SK-N-SH treated with all-trans-retinoic acid at 6 μM for 48 hours (cell line): ENCODE data around the gene CFP.

Experiments used
- ARNTL ChIP-seq: fragments of 450-650 bp; formaldehyde crosslinking; IDR thresholded peaks from 2 replicates; pipeline ENCODE4 v1.5.0; 2020; ENCODE audit warnings: low read depth, mild to moderate bottlenecking, moderate library complexity, borderline replicate concordance
- ISL1 ChIP-seq: fragments of 250-450 bp; sonication (Bioruptor Pico); IDR thresholded peaks from 2 replicates; pipeline ENCODE4 v2.1.2; 2022; ENCODE audit warnings: mild to moderate bottlenecking, moderate library complexity
- OSR1 ChIP-seq: fragments of 250-450 bp; sonication (Bioruptor Pico); IDR thresholded peaks from 2 replicates; pipeline ENCODE4 v1.8.0; 2022; ENCODE audit warnings: moderate library complexity, mild to moderate bottlenecking, inconsistent platforms
- PPARA ChIP-seq: fragments of 250-450 bp; sonication (Bioruptor Pico); IDR thresholded peaks from 2 replicates; pipeline ENCODE4 v1.5.0; 2020; ENCODE audit warnings: mild to moderate bottlenecking, borderline replicate concordance
- RARB ChIP-seq: fragments of 250-450 bp; sonication (Bioruptor Pico); IDR thresholded peaks from 2 replicates; pipeline ENCODE4 v1.8.0; 2021; ENCODE audit warnings: mild to moderate bottlenecking, moderate library complexity
- SNAI2 ChIP-seq: fragments of 250-450 bp; sonication (Bioruptor Pico); IDR thresholded peaks from 2 replicates; pipeline ENCODE4 v1.5.0; 2020; ENCODE audit warnings: mild to moderate bottlenecking, moderate library complexity
- TCF4 ChIP-seq: fragments of 250-450 bp; sonication (Bioruptor Pico); IDR thresholded peaks from 2 replicates; pipeline ENCODE4 v1.8.0; 2021; ENCODE audit warnings: mild to moderate bottlenecking, moderate library complexity, borderline replicate concordance
- ZFP3 ChIP-seq: fragments of 250-450 bp; sonication (Bioruptor Pico); IDR thresholded peaks from 2 replicates; pipeline ENCODE4 v1.5.0; 2020; ENCODE audit warnings: mild to moderate bottlenecking, moderate library complexity
- ZFP30 ChIP-seq: fragments of 450-650 bp; formaldehyde crosslinking; IDR thresholded peaks from 2 replicates; pipeline ENCODE4 v1.5.0; 2022; ENCODE audit warnings: mild to moderate bottlenecking, moderate library complexity
- TF ChIP-seq, protein P1 (sequence below): fragments of 250-450 bp; sonication (Bioruptor Pico); IDR thresholded peaks from 2 replicates; pipeline ENCODE4 v1.8.0; 2020; ENCODE audit warnings: mild to moderate bottlenecking, moderate library complexity, borderline replicate concordance
- TF ChIP-seq, protein P2 (sequence below): fragments of 250-450 bp; sonication (Bioruptor Pico); IDR thresholded peaks from 2 replicates; pipeline ENCODE4 v1.5.1; 2021; ENCODE audit warnings: mild to moderate bottlenecking, moderate library complexity
- TF ChIP-seq, protein P3 (sequence below): fragments of 250-450 bp; sonication (Bioruptor Pico); IDR thresholded peaks from 2 replicates; pipeline ENCODE4 v1.5.0; 2020; ENCODE audit warnings: mild to moderate bottlenecking, moderate library complexity
- TF ChIP-seq, protein P4 (sequence below): fragments of 250-450 bp; sonication (Bioruptor Pico); IDR thresholded peaks from 2 replicates; pipeline ENCODE4 v1.5.1; 2020; ENCODE audit warnings: low read depth, mild to moderate bottlenecking, moderate library complexity
- TF ChIP-seq, protein P5 (sequence below): fragments of 250-450 bp; sonication (Bioruptor Pico); IDR thresholded peaks from 2 replicates; pipeline ENCODE4 v1.8.0; 2021; ENCODE audit warnings: low read depth, mild to moderate bottlenecking, moderate library complexity, borderline replicate concordance

DNA sequence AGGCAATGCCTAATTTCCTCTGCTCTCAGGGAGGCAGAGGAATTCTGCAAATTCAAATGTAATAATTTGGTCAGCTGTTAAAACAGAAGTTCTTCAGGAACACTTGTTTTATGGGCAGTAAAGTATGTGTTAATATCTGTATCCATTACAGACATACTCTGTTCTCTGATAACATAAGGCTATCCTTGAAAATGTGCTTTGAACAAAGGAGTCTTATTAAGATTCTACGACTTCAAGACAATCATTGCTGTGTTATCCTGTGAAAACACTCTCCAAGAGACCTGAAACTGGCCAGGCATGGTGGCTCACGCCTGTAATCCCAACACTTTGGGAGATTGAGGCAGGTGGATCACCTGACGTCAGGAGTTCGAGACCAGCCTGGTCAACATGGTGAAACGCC is 1.9 kb upstream of the CFP start:
- no peak for TF ChIP-seq RARB (CRISPR knock-in tag)
- no peak for TF ChIP-seq ZFP30 (CRISPR knock-in tag)
- no peak for TF ChIP-seq SNAI2 (CRISPR knock-in tag)
- TF ChIP-seq, protein P1, sequence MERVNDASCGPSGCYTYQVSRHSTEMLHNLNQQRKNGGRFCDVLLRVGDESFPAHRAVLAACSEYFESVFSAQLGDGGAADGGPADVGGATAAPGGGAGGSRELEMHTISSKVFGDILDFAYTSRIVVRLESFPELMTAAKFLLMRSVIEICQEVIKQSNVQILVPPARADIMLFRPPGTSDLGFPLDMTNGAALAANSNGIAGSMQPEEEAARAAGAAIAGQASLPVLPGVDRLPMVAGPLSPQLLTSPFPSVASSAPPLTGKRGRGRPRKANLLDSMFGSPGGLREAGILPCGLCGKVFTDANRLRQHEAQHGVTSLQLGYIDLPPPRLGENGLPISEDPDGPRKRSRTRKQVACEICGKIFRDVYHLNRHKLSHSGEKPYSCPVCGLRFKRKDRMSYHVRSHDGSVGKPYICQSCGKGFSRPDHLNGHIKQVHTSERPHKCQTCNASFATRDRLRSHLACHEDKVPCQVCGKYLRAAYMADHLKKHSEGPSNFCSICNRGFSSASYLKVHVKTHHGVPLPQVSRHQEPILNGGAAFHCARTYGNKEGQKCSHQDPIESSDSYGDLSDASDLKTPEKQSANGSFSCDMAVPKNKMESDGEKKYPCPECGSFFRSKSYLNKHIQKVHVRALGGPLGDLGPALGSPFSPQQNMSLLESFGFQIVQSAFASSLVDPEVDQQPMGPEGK, result no peak
- TF ChIP-seq, protein P2, sequence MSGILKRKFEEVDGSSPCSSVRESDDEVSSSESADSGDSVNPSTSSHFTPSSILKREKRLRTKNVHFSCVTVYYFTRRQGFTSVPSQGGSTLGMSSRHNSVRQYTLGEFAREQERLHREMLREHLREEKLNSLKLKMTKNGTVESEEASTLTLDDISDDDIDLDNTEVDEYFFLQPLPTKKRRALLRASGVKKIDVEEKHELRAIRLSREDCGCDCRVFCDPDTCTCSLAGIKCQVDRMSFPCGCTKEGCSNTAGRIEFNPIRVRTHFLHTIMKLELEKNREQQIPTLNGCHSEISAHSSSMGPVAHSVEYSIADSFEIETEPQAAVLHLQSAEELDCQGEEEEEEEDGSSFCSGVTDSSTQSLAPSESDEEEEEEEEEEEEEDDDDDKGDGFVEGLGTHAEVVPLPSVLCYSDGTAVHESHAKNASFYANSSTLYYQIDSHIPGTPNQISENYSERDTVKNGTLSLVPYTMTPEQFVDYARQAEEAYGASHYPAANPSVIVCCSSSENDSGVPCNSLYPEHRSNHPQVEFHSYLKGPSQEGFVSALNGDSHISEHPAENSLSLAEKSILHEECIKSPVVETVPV, result no peak
- TF ChIP-seq, protein P3, sequence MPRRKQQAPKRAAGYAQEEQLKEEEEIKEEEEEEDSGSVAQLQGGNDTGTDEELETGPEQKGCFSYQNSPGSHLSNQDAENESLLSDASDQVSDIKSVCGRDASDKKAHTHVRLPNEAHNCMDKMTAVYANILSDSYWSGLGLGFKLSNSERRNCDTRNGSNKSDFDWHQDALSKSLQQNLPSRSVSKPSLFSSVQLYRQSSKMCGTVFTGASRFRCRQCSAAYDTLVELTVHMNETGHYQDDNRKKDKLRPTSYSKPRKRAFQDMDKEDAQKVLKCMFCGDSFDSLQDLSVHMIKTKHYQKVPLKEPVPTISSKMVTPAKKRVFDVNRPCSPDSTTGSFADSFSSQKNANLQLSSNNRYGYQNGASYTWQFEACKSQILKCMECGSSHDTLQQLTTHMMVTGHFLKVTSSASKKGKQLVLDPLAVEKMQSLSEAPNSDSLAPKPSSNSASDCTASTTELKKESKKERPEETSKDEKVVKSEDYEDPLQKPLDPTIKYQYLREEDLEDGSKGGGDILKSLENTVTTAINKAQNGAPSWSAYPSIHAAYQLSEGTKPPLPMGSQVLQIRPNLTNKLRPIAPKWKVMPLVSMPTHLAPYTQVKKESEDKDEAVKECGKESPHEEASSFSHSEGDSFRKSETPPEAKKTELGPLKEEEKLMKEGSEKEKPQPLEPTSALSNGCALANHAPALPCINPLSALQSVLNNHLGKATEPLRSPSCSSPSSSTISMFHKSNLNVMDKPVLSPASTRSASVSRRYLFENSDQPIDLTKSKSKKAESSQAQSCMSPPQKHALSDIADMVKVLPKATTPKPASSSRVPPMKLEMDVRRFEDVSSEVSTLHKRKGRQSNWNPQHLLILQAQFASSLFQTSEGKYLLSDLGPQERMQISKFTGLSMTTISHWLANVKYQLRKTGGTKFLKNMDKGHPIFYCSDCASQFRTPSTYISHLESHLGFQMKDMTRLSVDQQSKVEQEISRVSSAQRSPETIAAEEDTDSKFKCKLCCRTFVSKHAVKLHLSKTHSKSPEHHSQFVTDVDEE (CRISPR knock-in tag), result no peak
- TF ChIP-seq, protein P4, sequence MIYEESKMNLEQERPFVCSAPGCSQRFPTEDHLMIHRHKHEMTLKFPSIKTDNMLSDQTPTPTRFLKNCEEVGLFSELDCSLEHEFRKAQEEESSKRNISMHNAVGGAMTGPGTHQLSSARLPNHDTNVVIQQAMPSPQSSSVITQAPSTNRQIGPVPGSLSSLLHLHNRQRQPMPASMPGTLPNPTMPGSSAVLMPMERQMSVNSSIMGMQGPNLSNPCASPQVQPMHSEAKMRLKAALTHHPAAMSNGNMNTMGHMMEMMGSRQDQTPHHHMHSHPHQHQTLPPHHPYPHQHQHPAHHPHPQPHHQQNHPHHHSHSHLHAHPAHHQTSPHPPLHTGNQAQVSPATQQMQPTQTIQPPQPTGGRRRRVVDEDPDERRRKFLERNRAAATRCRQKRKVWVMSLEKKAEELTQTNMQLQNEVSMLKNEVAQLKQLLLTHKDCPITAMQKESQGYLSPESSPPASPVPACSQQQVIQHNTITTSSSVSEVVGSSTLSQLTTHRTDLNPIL, result no peak
- TF ChIP-seq OSR1, result no peak
- no peak for TF ChIP-seq ZFP3 (CRISPR knock-in tag)
- TF ChIP-seq, protein P5, sequence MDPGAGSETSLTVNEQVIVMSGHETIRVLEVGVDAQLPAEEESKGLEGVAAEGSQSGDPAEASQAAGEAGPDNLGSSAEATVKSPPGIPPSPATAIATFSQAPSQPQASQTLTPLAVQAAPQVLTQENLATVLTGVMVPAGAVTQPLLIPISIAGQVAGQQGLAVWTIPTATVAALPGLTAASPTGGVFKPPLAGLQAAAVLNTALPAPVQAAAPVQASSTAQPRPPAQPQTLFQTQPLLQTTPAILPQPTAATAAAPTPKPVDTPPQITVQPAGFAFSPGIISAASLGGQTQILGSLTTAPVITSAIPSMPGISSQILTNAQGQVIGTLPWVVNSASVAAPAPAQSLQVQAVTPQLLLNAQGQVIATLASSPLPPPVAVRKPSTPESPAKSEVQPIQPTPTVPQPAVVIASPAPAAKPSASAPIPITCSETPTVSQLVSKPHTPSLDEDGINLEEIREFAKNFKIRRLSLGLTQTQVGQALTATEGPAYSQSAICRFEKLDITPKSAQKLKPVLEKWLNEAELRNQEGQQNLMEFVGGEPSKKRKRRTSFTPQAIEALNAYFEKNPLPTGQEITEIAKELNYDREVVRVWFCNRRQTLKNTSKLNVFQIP (CRISPR knock-in tag), result no peak
- TF ChIP-seq ISL1 (CRISPR knock-in tag), result no peak
- TF ChIP-seq TCF4 (CRISPR knock-in tag), result no peak
- TF ChIP-seq PPARA (CRISPR knock-in tag), result no peak
- no peak for TF ChIP-seq ARNTL (CRISPR knock-in tag)
